ENCODE results near the gene ALG11.
"Not testable (repeated sequence)": the region's sequence is repeated elsewhere in the genome, so short reads cannot be mapped to it uniquely, and the experiment has no call there.

The ALG11 gene

GRCh38 chr13:52029569-52029968 is 17.4 kb downstream of the ALG11 start:
- no peak for DNase-seq (ENCODE audit: low read depth in 2 of 2)

- DNase-seq (ENCODE audit: low read depth in 2 of 2): not testable (repeated sequence)
Measured at GRCh38 chr13:52030401-52030800, 18.2 kb downstream of the ALG11 start.

GRCh38 chr13:52033039-52033438 is 20.8 kb downstream of the ALG11 start:
- DNase-seq (ENCODE audit: low read depth in 2 of 2): no peak

GRCh38 chr13:52034616-52035226 is 22.5 kb downstream of the ALG11 start:
- DNase-seq (ENCODE audit: low read depth in 2 of 2): no peak

GRCh38 chr13:52036037-52036436 is 23.8 kb downstream of the ALG11 start:
- no peak for DNase-seq (ENCODE audit: low read depth in 2 of 2)

- DNase-seq (ENCODE audit: low read depth in 2 of 2): no peak
Measured at GRCh38 chr13:52043675-52044074, 31.5 kb downstream of the ALG11 start.

GRCh38 chr13:52047463-52047862 is 35.3 kb downstream of the ALG11 start:
- DNase-seq (ENCODE audit: low read depth in 2 of 2): no peak

- no peak for DNase-seq (ENCODE audit: low read depth in 2 of 2)
Measured at GRCh38 chr13:52048516-52048915, 36.3 kb downstream of the ALG11 start.

- no peak for DNase-seq (ENCODE audit: low read depth in 2 of 2)
Measured at GRCh38 chr13:52051400-52051799, 39.2 kb downstream of the ALG11 start.

GRCh38 chr13:52053460-52053859 is 41.3 kb downstream of the ALG11 start:
- no peak for DNase-seq (ENCODE audit: low read depth in 2 of 2)

GRCh38 chr13:52061064-52061463 is 48.9 kb downstream of the ALG11 start:
- DNase-seq (ENCODE audit: low read depth in 2 of 2): not testable (repeated sequence)

GRCh38 chr13:52061587-52061986 is 49.4 kb downstream of the ALG11 start:
- no peak for DNase-seq (ENCODE audit: low read depth in 2 of 2)

GRCh38 chr13:52067237-52067636 is 55.0 kb downstream of the ALG11 start:
- no peak for DNase-seq (ENCODE audit: low read depth in 2 of 2)

GRCh38 chr13:52070929-52071523 is 58.8 kb downstream of the ALG11 start:
- no peak for DNase-seq (ENCODE audit: low read depth in 2 of 2)
